BLaER1 (cell line): ENCODE measurements around the gene DNAJC30.

Experiments used
- H3K27ac ChIP-seq: shearing (Covaris generic); formaldehyde crosslinking; 2 replicates; pipeline ENCODE4 v1.8.1; 2022
- H3K27me3 ChIP-seq: shearing (Covaris generic); formaldehyde crosslinking; 2 replicates; pipeline ENCODE4 v1.8.1; 2022
- H3K36me3 ChIP-seq: shearing (Covaris generic); formaldehyde crosslinking; 2 replicates; pipeline ENCODE4 v1.8.1; 2022
- H3K4me1 ChIP-seq: shearing (Covaris generic); formaldehyde crosslinking; 2 replicates; pipeline ENCODE4 v1.8.1; 2022
- H3K4me2 ChIP-seq: shearing (Covaris generic); formaldehyde crosslinking; 2 replicates; pipeline ENCODE4 v1.8.1; 2022
- H3K4me3 ChIP-seq: shearing (Covaris generic); formaldehyde crosslinking; 2 replicates; pipeline ENCODE4 v1.8.1; 2022
- H3K9ac ChIP-seq: shearing (Covaris generic); formaldehyde crosslinking; 2 replicates; pipeline ENCODE4 v1.8.1; 2022
- H3K9me3 ChIP-seq: shearing (Covaris generic); formaldehyde crosslinking; 2 replicates; pipeline ENCODE4 v1.8.1; 2022
- H4K20me1 ChIP-seq: shearing (Covaris generic); formaldehyde crosslinking; 2 replicates; pipeline ENCODE4 v1.8.1; 2022
- Cebpa-rat ChIP-seq: shearing (Covaris generic); IDR thresholded peaks from 2 replicates; pipeline ENCODE4 v1.8.1; 2022

DNAJC30 gene

DNA sequence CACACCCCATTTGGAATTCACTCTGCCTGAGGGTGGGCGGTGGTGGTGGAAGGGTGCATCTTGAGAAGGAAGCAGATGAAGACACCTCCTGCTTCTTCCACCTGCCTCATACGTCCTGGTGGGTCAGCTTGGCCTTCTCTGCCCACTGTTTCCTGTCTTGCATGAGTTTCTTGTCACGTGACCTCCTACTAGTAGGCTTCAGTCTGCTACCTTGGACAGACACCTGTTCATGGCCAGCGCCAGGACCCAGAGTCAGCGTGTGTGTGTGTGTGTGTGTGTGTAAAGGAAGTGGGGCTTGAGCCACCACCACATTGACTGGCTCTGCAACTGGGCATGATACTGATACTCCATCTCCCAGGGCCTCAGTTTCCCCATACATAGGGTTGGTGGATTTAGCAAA is 32.7 kb downstream of the DNAJC30 start:
- Histone ChIP-seq H3K27me3 (peaks cover 54% of the 10 kb centered on the region), H4K20me1 (peaks cover 15% of the 10 kb centered on the region), H3K9ac (no peak overlapping the region), H3K36me3 (no peaks in the 10 kb centered on the region), H3K4me1 (0 out of 2 replicates have a peak, but pooled peaks cover 6% of the 10 kb centered on the region), H3K27ac (no peak overlapping the region), H3K9me3 (0 out of 2 replicates have a peak, but pooled peaks cover 4% of the 10 kb centered on the region), H3K4me2 (no peak overlapping the region), H3K4me3 (no peak overlapping the region)
- no peak for TF ChIP-seq Cebpa-rat

DNA sequence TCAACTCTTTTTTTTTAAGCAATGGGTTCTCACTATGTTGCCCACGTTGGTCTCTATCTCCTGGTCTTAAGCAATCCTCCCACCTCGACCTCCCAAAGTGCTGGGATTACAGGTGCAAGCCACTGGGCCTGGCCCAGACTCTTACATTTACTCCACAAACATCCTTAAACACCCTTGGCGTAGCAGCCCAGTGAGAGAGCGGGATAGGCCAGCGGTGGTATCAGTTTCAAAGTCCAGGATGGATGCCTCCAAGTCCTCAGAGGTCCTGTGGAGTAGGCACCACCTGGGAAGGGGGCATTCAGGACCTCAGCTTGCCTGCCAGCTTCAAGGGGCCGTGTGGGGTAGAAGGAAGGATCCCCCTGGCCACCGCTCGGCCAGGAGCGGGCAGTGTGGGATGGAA is 33.7 kb downstream of the DNAJC30 start:
- no peak for TF ChIP-seq Cebpa-rat
- Histone ChIP-seq H3K36me3 (no peaks in the 10 kb centered on the region), H3K4me3 (no peak overlapping the region), H3K4me2 (no peak overlapping the region), H3K27ac (no peak overlapping the region), H3K27me3 (peaks cover 55% of the 10 kb centered on the region), H4K20me1 (peaks cover 15% of the 10 kb centered on the region), H3K9ac (no peak overlapping the region), H3K9me3 (no peaks in the 10 kb centered on the region), H3K4me1 (0 out of 2 replicates have a peak, but pooled peaks cover 6% of the 10 kb centered on the region)

DNA sequence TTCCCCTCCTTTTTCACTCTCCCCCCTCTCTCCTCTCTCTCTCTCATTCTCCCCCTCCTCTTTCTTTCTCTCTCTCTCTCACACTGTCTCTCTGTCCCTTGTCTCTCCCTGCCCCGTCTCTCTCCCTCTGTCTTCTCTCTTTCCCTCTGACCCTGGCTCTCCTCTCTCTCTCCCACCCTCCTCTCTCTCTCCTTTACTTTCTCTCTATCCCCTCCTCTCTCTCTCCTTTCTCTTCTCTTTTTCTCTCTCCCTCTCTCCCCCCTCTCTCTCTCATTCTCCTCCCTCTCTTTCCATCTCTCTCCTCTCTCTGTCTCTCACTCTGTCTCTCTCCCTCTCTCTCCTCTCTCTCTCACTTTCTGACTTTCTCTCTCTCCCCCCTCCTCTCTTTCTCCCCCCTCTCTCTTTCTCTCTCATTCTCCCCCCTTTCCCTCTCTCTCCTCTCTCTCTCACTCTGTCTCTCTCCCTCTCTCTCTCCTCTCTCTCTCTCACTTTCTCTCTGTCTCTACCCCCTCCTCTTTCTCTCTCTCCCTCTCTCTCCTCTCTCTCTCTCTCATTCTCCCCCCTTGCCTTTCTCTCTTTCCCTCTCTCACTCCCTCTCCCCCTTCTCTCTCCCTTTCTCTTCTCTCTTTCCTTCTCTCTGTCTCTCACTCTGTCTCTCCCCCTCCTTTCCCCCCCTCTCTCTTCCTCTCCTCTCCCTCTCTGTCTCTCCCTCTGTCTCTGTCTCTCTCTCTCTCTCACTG is 34.5 kb downstream of the DNAJC30 start:
- peak overlapping the region; percentile 84; the same call in 1 of the 2 replicates for H3K4me2 ChIP-seq
- no peak overlapping the region for H3K27ac ChIP-seq
- peaks cover 55% of the 10 kb centered on the region for H3K27me3 ChIP-seq
- TF ChIP-seq Cebpa-rat, result no peak
- H3K9me3 ChIP-seq, result no peaks in the 10 kb centered on the region
- H3K9ac ChIP-seq, result no peak overlapping the region
- H4K20me1 ChIP-seq, result peaks cover 15% of the 10 kb centered on the region
- 0 out of 2 replicates have a peak, but pooled peaks cover 6% of the 10 kb centered on the region for H3K4me1 ChIP-seq
- H3K36me3 ChIP-seq, result no peaks in the 10 kb centered on the region
- no peak overlapping the region for H3K4me3 ChIP-seq

DNA sequence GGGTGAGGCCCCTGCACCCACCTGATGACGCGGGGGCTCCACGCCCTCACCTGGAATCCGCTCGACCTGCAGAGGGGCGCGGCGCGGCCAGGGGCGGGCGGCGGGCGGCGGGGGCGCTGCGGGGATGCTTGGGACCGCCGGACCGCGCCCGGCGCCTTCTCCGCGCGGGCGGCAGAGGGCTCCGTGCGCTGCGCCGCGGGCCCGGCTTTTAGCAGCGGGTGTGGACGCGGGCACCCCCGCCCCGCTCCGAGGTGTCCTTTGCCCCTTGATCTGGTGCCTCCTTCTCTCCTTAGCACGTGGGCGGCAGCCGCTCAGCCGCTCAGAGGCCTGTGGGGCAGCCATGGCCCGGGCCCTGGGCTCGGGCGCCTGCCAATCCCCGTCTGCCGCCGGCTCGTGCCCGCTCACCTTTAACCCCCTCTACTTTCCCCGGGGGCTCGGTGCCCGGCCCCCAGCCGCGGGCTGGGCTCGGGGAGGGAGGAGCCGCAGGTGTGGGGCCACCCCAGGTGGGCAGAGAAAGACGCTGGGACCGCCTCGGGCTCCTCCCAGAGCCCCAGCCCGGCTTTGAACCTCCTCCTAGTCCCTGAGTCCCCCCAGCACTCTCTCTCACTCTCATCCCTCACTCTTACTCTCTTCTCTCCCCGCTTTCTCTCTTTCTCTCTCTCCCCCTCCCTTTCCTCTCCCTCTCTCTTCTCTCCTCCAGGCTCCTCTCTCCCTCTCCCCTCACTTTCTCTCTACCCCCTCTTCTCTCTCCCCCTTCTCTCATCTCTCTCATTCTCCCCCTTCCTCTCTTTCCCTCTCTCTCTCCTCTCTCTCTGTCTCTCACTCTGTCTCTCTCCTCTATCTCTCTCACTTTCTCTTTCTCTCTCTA is 35.3 kb downstream of the DNAJC30 start:
- Histone ChIP-seq H3K9me3 (no peaks in the 10 kb centered on the region), H3K9ac (peak overlapping the region; percentile 55; the same call in 1 of the 2 replicates), H4K20me1 (peaks cover 15% of the 10 kb centered on the region), H3K4me2 (peak overlapping the region; percentile 84), H3K27ac (no peak overlapping the region), H3K36me3 (no peaks in the 10 kb centered on the region), H3K4me3 (peak overlapping the region; percentile 62), H3K27me3 (peaks cover 55% of the 10 kb centered on the region), H3K4me1 (0 out of 2 replicates have a peak, but pooled peaks cover 6% of the 10 kb centered on the region)
- TF ChIP-seq Cebpa-rat, result no peak

DNA sequence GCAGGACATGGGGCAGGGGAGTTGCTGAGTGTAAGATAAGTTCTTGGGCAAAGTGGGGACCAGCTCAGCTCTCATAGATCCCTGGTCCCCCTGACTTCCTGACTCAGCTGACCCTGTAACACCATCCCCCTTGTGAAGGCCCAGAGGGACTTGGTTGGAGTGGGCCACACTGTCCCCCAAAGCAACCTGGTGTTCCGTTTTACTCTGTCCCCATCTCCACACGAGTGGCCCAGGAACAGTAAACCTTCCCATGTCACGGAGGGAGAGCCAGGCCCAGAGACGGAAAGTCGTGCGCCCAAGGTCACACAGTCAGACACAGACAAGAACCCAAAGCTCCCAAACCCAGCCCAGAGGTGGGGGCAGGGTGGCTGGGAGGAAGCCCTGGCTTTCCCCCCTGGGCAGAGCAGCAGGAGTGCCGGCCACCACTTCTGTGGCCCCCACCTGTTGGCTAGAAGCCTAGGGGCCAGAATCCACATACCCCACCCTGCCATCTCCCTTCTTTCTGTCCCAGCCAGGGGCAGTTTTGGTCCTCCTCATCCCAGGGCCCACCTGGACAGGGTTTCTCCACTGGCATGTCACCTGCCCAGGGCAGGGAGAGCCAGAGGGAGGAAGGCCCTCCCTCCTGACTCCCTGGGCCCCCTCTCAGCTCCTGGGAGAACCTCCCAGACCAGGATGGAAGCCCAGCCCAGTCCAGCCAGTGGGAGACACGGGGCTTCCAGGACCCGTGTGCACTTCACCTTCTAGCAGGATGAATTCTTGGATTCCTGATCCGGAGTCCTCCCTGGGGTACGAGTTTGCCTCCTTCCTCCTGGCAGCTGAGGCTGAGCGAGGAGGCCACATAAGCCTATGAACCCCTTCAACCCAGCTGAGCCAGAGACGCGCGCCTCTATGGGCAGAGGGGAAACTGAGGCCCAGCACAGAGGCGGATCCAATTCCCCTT is 36.2 kb downstream of the DNAJC30 start:
- Histone ChIP-seq H3K4me3 (peak overlapping the region; percentile 62; the same call in 1 of the 2 replicates), H4K20me1 (peaks cover 15% of the 10 kb centered on the region), H3K36me3 (no peaks in the 10 kb centered on the region), H3K27me3 (peaks cover 55% of the 10 kb centered on the region), H3K4me2 (peak overlapping the region; percentile 84; the same call in 1 of the 2 replicates), H3K27ac (no peak overlapping the region), H3K9me3 (peaks cover 3% of the 10 kb centered on the region), H3K9ac (no peak overlapping the region), H3K4me1 (0 out of 2 replicates have a peak, but pooled peaks cover 6% of the 10 kb centered on the region)
- TF ChIP-seq Cebpa-rat, result no peak

DNA sequence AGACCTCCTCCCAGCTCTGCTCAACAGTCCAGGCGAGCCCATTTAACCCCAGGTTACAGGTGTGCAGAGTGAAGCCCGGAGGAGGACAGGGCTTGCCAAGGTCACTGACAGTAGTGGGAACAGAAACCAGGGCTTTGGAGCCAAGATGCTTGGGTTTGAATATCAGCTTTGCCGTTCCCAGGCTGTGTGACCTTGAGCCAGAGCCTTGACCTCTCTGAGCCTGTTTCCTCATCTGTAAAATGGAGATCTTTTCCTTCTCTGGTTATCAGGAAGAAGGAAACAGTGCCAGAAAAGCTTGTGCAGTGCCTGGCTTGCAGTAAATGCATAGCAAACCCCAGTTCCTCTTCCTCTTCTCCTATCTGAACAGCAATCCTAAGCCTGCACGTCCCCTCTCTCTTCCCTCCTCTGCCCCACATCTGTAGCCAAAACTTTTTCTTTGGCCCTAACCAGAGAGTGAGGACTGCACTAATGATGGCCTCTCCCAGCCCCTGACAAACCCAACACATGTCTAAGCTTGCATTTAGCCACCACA is 37.5 kb downstream of the DNAJC30 start:
- H3K27ac ChIP-seq, result no peak overlapping the region
- H4K20me1 ChIP-seq, result peaks cover 15% of the 10 kb centered on the region
- H3K4me1 ChIP-seq, result 0 out of 2 replicates have a peak, but pooled peaks cover 6% of the 10 kb centered on the region
- H3K9me3 ChIP-seq, result peaks cover 16% of the 10 kb centered on the region
- H3K4me2 ChIP-seq, result no peak overlapping the region
- TF ChIP-seq Cebpa-rat, result no peak
- peaks cover 53% of the 10 kb centered on the region for H3K27me3 ChIP-seq
- H3K36me3 ChIP-seq, result no peaks in the 10 kb centered on the region
- H3K9ac ChIP-seq, result no peak overlapping the region
- no peak overlapping the region for H3K4me3 ChIP-seq

DNA sequence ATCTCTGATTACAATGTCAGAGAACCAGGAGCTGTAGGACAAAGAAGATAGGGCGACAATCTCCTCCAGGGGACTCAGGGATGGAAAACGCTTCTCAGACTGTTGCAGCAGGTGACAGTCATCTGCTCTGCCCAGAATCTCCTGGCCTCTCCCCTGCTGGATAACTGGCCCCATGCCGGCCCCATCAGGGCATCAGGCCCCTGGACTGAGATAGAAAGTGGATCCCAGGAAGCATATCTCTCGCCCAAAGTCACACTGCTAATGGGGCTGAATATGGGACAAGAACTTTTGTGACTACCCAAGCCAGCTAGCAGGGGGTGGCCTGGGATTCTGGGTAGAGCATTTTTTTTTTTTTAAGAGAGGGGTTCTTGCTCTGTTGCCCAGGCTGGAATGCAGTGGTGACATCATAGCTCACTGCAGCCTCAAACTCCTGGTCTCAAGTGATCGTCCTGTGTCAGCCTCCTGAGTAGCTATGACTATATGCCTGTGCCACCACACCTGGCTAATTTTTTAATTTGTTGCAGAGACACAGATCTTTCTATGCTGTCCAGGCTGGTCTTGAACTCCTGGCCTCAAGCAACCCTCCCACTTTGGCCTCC is 38.5 kb downstream of the DNAJC30 start:
- Histone ChIP-seq H3K4me2 (no peak overlapping the region), H3K9ac (no peak overlapping the region), H3K27me3 (peaks cover 44% of the 10 kb centered on the region), H3K4me1 (0 out of 2 replicates have a peak, but pooled peaks cover 6% of the 10 kb centered on the region), H3K36me3 (no peaks in the 10 kb centered on the region), H3K27ac (no peak overlapping the region), H4K20me1 (peaks cover 15% of the 10 kb centered on the region), H3K9me3 (peaks cover 24% of the 10 kb centered on the region), H3K4me3 (no peak overlapping the region)
- no peak for TF ChIP-seq Cebpa-rat

DNA sequence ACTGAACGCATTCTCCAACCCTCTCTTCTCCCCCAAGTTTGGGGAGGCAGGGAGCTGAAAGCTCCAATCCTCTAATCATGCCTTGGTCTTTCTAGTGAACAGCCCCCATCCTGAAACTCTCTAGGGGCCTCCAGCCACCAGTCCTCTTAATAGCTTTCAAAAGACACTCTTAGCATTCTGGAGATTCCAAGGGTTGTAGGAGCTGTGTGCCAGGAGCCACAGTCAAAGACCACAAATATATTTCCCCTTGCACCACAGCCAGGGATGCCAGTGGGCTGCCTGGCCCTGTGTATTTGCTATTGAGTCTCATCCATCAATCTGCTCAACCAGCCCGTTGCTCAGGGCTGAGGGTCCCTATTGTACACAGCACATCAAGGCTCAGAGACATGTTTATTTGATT is 40.4 kb downstream of the DNAJC30 start:
- Histone ChIP-seq H3K27ac (no peak overlapping the region), H3K4me2 (no peak overlapping the region), H3K4me3 (no peak overlapping the region), H3K36me3 (no peaks in the 10 kb centered on the region), H3K9ac (no peak overlapping the region), H3K9me3 (peaks cover 24% of the 10 kb centered on the region), H4K20me1 (peaks cover 12% of the 10 kb centered on the region), H3K27me3 (peaks cover 25% of the 10 kb centered on the region), H3K4me1 (0 out of 2 replicates have a peak, but pooled peaks cover 2% of the 10 kb centered on the region)
- TF ChIP-seq Cebpa-rat, result no peak
